OCI-LY7 (cell line): ENCODE data around the gene CCDC89. TPM values are rescaled to one million over a fixed set of nuclear protein-coding genes. Genes with fewer than 3 reads are reported as not detected.
A peak's percentile ranks its signal among the peaks of the same experiment; 100 is the strongest.

ENCODE experiments used
- BruUV-seq: library from RNA; stranded (reverse); fragments of 400-500 nt; replicated peaks from 2 replicates; lab custom pipeline; 2021; lab: Mats Ljungman, UMichigan
- CTCF ChIA-PET: fragments of 300-600 bp; sonication (Branson Sonifier 250); formaldehyde crosslinking; loops from one replicate; lab custom pipeline; 2022; ENCODE audit warnings: antibody characterized with exemption; ENCODE audit not compliant: unreplicated experiment; lab: Charles Lee
- POLR2A ChIA-PET: fragments of 300-600 bp; sonication (Branson Sonifier 250); formaldehyde crosslinking; loops from one replicate; lab custom pipeline; 2022; ENCODE audit warnings: antibody characterized with exemption; lab: Charles Lee
- DNase-seq: peaks from one replicate; pipeline ENCODE4 v3.0.0-alpha.2; 2015; ENCODE audit warnings: low spot score
- H2AFZ ChIP-seq: fragments of 200-600 bp; sonication (generic), shearing (Covaris generic); 2 replicates; pipeline ENCODE4 v1.6.1; 2014; ENCODE audit warnings: mild to moderate bottlenecking, antibody characterized with exemption, low read length, moderate library complexity
- H3K27ac ChIP-seq: fragments of 200-600 bp; sonication (generic); 2 replicates; pipeline ENCODE4 v1.5.1; 2014; ENCODE audit warnings: mixed run types, low read depth, mild to moderate bottlenecking, moderate library complexity, low read length, inconsistent platforms; ENCODE audit not compliant: poor library complexity, severe bottlenecking
- H3K36me3 ChIP-seq: fragments of 200-600 bp; sonication (generic); 2 replicates; pipeline ENCODE4 v1.6.1; 2014; ENCODE audit warnings: mild to moderate bottlenecking, antibody characterized with exemption, low read length, moderate library complexity, mixed read lengths; ENCODE audit not compliant: insufficient read depth
- H3K4me1 ChIP-seq: fragments of 200-600 bp; sonication (generic); 2 replicates; pipeline ENCODE4 v1.5.1; 2014; ENCODE audit warnings: mild to moderate bottlenecking, low read length; ENCODE audit not compliant: insufficient read depth, poor library complexity, severe bottlenecking
- H3K4me2 ChIP-seq: fragments of 200-600 bp; sonication (generic); 2 replicates; pipeline ENCODE4 v1.6.1; 2014; ENCODE audit warnings: mild to moderate bottlenecking, low read length
- H3K4me3 ChIP-seq: fragments of 200-600 bp; sonication (generic); 2 replicates; pipeline ENCODE4 v1.5.1; 2014; ENCODE audit warnings: mild to moderate bottlenecking, low read depth, low read length; ENCODE audit not compliant: poor library complexity, severe bottlenecking
- H3K79me2 ChIP-seq: fragments of 200-600 bp; sonication (generic); 2 replicates; pipeline ENCODE4 v1.6.1; 2016; ENCODE audit warnings: low read depth, mild to moderate bottlenecking, low read length, moderate library complexity, mixed read lengths; ENCODE audit not compliant: insufficient read depth
- H3K9me2 ChIP-seq: fragments of 200-600 bp; sonication (generic); 2 replicates; pipeline ENCODE4 v1.6.1; 2016; ENCODE audit warnings: mild to moderate bottlenecking, low read length, mixed read lengths; ENCODE audit not compliant: insufficient read depth
- H3K9me3 ChIP-seq: fragments of 200-600 bp; sonication (generic); 2 replicates; pipeline ENCODE4 v1.6.1; 2014; ENCODE audit warnings: mild to moderate bottlenecking, mixed run types, low read length, mixed read lengths
- H4K20me1 ChIP-seq: fragments of 200-600 bp; sonication (generic); 2 replicates; pipeline ENCODE4 v1.6.1; 2014; ENCODE audit warnings: mild to moderate bottlenecking, antibody characterized with exemption, low read length, moderate library complexity, mixed read lengths; ENCODE audit not compliant: insufficient read depth
- CTCF ChIP-seq: fragments of 200-600 bp; sonication (generic); conservative IDR thresholded peaks from 2 replicates; pipeline ENCODE4 v1.5.1; 2014; ENCODE audit warnings: mild to moderate bottlenecking, antibody characterized with exemption, low read length, moderate library complexity, mixed read lengths
- EZH2phosphoT487 ChIP-seq: fragments of 200-600 bp; sonication (generic); IDR thresholded peaks from 2 replicates; pipeline ENCODE4 v1.6.1; 2018; ENCODE audit warnings: low read depth, borderline replicate concordance, mild to moderate bottlenecking, mixed run types, antibody characterized with exemption, low read length, moderate library complexity, mixed read lengths
- intact Hi-C: fragments of 100-400 bp; cut with micrococcal nuclease; formaldehyde crosslinking; loops from one replicate; pipeline ENCODE4 v1.10.0; 2022; ENCODE audit not compliant: unreplicated experiment
- total RNA-seq, 2 experiments: library from RNA; depleted of rRNA in 1 of 2; stranded (reverse); fragments of >200 nt in 1 of 2; shearing (Covaris generic) in 1 of 2; gene quantifications; 2 replicates each; pipeline ENCODE4 v1.2.3, GENCODE V29; 2014 to 2022

Gene CCDC89
- total RNA-seq, 2 experiments from 2014 or later, result 0.23 TPM; not detected in 1

GRCh38 chr11:85647078-85647477 lies 38.9 kb downstream of the CCDC89 start:
- H3K79me2 ChIP-seq, result peaks cover 30% of the 10 kb centered on the region; the same call in 1 of the 2 replicates
- intact Hi-C loops, result loop anchor here (1.0 to 5.0 kb wide), 2 partner anchors 17 to 420 kb away; partner anchors contain the start of gene PICALM
- peak overlapping the region; percentile 86 for H2AFZ ChIP-seq
- POLR2A ChIA-PET, result interaction anchor here (0.6 to 7.4 kb wide), 10 partner anchors 11 to 653 kb away, joined by 3 to 94 read pairs (median 5); partner anchors contain the start of genes CREBZF, DLG2 and TMEM126B
- H3K4me1 ChIP-seq, result peaks cover 33% of the 10 kb centered on the region
- CTCF ChIA-PET, result interaction anchor here (0.9 to 1.6 kb wide), 5 partner anchors 9 to 19 kb away, joined by 4 to 5 read pairs (median 4); partner anchors contain the start of genes DLG2 and TMEM126B
- peak overlapping the region; percentile 72 for H3K27ac ChIP-seq
- BruUV-seq, result no TSS peak
- H4K20me1 ChIP-seq, result no peaks in the 10 kb centered on the region
- no peak for TF ChIP-seq CTCF
- no peak for TF ChIP-seq EZH2phosphoT487
- peaks cover 16% of the 10 kb centered on the region; the same call in 1 of the 2 replicates for H3K36me3 ChIP-seq
- no peaks in the 10 kb centered on the region for H3K9me2 ChIP-seq
- no peaks in the 10 kb centered on the region; the same call in 1 of the 2 replicates for H3K9me3 ChIP-seq
- H3K4me3 ChIP-seq, result peak overlapping the region; percentile 74
- H3K4me2 ChIP-seq, result peak overlapping the region; percentile 81
- no peak for DNase-seq

GRCh38 chr11:85643191-85643614 lies 42.8 kb downstream of the CCDC89 start:
- Histone ChIP-seq H4K20me1 (no peaks in the 10 kb centered on the region), H3K4me3 (no peak overlapping the region), H3K27ac (no peak overlapping the region), H2AFZ (no peak overlapping the region), H3K36me3 (peaks cover 18% of the 10 kb centered on the region), H3K9me2 (no peaks in the 10 kb centered on the region), H3K9me3 (no peaks in the 10 kb centered on the region; the same call in 1 of the 2 replicates), H3K4me2 (no peak overlapping the region), H3K79me2 (peaks cover 10% of the 10 kb centered on the region; the same call in 1 of the 2 replicates), H3K4me1 (peaks cover 17% of the 10 kb centered on the region)
- POLR2A ChIA-PET, result no interaction called here
- CTCF ChIA-PET, result no interaction called here
- intact Hi-C loops, result no loop called here
- DNase-seq, result no peak
- BruUV-seq, result no TSS peak
- no peak for TF ChIP-seq CTCF
- TF ChIP-seq EZH2phosphoT487, result no peak

GRCh38 chr11:85634747-85635146 lies 51.2 kb downstream of the CCDC89 start:
- intact Hi-C loops, result no loop called here
- H3K9me3 ChIP-seq, result no peaks in the 10 kb centered on the region
- H3K4me3 ChIP-seq, result no peak overlapping the region
- BruUV-seq, result no TSS peak
- TF ChIP-seq EZH2phosphoT487, result no peak
- no peak for TF ChIP-seq CTCF
- no peaks in the 10 kb centered on the region for H4K20me1 ChIP-seq
- no peak for DNase-seq
- peaks cover 8% of the 10 kb centered on the region for H3K4me1 ChIP-seq
- no peak overlapping the region for H3K4me2 ChIP-seq
- H3K27ac ChIP-seq, result no peak overlapping the region
- H3K9me2 ChIP-seq, result no peaks in the 10 kb centered on the region
- H3K36me3 ChIP-seq, result peaks cover 90% of the 10 kb centered on the region
- no peak overlapping the region for H2AFZ ChIP-seq
- CTCF ChIA-PET, result no interaction called here
- POLR2A ChIA-PET, result interaction anchor here (0.6 to 6.0 kb wide), 2 partner anchors 12 to 880 kb away, joined by 4 to 54 read pairs; partner anchors contain the start of gene TMEM126A
- peaks cover 41% of the 10 kb centered on the region for H3K79me2 ChIP-seq
